GM20000 (cell line): ENCODE data around the gene KXD1.

Source experiments
- DNase-seq: peaks from one replicate; pipeline ENCODE4 v3.0.0; 2012; ENCODE audit warnings: low spot score
- TF ChIP-seq, protein P1 (sequence below): IDR thresholded peaks from 2 replicates; pipeline ENCODE4 v1.5.1; 2012; ENCODE audit warnings: mild to moderate bottlenecking, control low read depth; ENCODE audit errors: extremely low read depth, missing control alignments

KXD1 gene

GRCh38 chr19:18523841-18524240 is 33.8 kb upstream of the KXD1 start:
- DNase-seq = no peak
- TF ChIP-seq, protein P1, sequence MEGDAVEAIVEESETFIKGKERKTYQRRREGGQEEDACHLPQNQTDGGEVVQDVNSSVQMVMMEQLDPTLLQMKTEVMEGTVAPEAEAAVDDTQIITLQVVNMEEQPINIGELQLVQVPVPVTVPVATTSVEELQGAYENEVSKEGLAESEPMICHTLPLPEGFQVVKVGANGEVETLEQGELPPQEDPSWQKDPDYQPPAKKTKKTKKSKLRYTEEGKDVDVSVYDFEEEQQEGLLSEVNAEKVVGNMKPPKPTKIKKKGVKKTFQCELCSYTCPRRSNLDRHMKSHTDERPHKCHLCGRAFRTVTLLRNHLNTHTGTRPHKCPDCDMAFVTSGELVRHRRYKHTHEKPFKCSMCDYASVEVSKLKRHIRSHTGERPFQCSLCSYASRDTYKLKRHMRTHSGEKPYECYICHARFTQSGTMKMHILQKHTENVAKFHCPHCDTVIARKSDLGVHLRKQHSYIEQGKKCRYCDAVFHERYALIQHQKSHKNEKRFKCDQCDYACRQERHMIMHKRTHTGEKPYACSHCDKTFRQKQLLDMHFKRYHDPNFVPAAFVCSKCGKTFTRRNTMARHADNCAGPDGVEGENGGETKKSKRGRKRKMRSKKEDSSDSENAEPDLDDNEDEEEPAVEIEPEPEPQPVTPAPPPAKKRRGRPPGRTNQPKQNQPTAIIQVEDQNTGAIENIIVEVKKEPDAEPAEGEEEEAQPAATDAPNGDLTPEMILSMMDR = no peak

- TF ChIP-seq, protein P1 = no peak
- DNase-seq = no peak
Measured at GRCh38 chr19:18526316-18526715, 31.4 kb upstream of the KXD1 start.

DNA sequence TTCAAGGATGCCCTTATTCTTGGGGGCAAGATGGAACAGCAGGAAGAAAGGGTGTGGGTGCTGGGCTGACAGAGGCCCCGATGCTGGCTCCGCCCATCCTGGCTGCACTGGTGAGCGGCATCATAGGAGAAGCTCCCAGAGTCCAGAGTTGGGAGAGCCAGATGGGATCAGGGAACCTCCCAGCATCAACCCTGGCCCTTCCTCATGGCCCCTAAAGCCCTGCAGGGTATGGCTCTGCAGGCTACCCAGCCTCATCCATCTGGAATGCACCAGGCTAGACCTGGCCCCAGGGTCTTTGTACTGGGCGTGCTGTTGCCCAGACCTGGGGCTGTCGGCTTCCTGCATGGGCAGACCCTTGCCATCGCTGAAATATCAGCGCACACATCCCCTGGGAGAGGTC is 27.9 kb upstream of the KXD1 start:
- DNase-seq = no peak
- TF ChIP-seq, protein P1 = no peak

DNA sequence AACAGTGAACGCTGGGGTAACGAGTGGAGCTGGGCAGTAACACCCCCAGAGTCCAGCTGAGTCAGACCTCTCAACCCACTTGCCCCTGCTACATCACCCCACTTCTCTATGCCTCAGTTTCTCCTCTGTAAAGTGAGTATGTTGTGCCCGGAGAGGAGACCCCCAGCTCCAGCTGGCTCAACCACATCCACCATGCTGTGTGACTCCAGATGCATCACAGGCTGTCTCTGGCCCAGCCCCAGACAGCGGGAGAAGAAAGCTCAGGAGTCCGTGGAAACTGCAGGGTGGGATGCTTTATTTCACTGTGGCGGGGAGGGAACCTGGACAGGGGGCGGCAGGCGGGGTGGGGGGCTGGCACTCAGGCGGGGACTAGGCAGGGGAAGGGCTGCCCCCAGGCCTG is 26.2 kb upstream of the KXD1 start:
- TF ChIP-seq, protein P1 = no peak
- DNase-seq = no peak

DNA sequence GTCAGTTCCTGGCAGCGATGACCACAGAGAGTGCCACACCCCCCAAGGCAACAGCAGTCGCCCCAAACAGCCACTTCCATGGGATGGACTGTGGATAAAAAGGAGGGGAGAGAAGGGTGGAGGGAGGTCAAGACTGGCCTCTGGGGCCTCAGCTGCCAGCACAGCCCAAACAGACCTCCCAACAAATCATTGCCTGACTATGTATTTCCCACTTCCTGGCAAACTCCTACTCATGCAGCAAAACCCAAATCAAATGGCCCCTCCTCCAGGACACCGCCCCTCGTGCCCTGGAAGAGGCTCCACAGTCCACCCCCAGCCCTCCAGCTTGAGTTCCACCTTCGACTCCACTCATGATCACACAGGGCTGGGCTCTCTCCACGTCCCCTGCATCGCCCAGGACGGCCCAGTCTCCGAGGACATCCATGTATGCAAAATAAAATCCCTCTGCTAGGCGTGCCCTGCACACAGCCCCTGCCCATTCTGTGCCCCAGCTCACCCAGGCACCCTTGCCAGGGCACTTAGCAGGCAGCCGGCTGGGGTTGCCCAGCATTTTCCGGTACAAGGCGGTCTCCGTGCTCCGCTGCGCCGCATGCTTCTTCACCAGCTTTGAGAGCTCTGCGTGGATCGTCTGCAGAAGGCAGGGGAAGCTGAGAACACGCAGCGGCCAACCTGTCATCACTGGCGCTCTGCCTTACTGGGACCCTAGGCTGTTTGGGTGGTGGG is 25.3 kb upstream of the KXD1 start:
- DNase-seq = no peak
- TF ChIP-seq, protein P1 = no peak

GRCh38 chr19:18533058-18533457 is 24.6 kb upstream of the KXD1 start:
- DNase-seq = no peak
- TF ChIP-seq, protein P1 = no peak

- TF ChIP-seq, protein P1 = no peak
- DNase-seq = no peak
Measured at GRCh38 chr19:18536475-18536874, 21.2 kb upstream of the KXD1 start.
